Adrenal gland (tissue), 12 donors: ENCODE data around the gene SMAGP. TPM values are rescaled to one million over a fixed set of nuclear protein-coding genes. Genes with fewer than 3 reads are reported as not detected.

Experiments used
- DNase-seq, 7 donors: peaks; one replicate each; pipeline ENCODE4 v3.0.0-alpha.2; 2019 to 2020
- H3K27ac ChIP-seq, 5 donors: fragments of 200-600 bp; sonication (generic) in 4 of 5; 1 replicate in 3 of 5; 2 replicates in 2 of 5; pipeline versions ENCODE4 v1.5.1 to v1.8.0; 2016 to 2020; ENCODE audit warnings: mild to moderate bottlenecking in 1 of 5
- H3K27me3 ChIP-seq: fragments of 200-600 bp; 2 replicates; pipeline ENCODE4 v1.8.0; 2021
- H3K36me3 ChIP-seq, 2 donors: fragments of 200-600 bp; replicated peaks in 1 of 2; 1 replicate in 1 of 2; 2 replicates in 1 of 2; pipeline versions ENCODE4 v1.5.1 to v1.8.0; 2018 to 2022
- H3K4me1 ChIP-seq, 2 donors: fragments of 200-600 bp; replicated peaks in 1 of 2; 1 replicate in 1 of 2; 2 replicates in 1 of 2; pipeline versions ENCODE4 v1.5.1 to v1.8.0; 2018 to 2021
- H3K4me3 ChIP-seq, 4 donors: fragments of 200-600 bp; sonication (generic) in 3 of 4; one replicate each; pipeline ENCODE4 v1.5.1; 2016 to 2018
- H3K9me3 ChIP-seq, 3 donors: fragments of 200-600 bp; sonication (generic) in 1 of 3; replicated peaks in 1 of 3; 1 replicate in 2 of 3; 2 replicates in 1 of 3; pipeline versions ENCODE4 v1.5.1 to v1.8.0; 2016 to 2021
- POLR2A ChIP-seq, 2 donors: fragments of 450-650 bp; IDR thresholded peaks; one replicate each; pipeline ENCODE4 v1.6.1; 2017; ENCODE audit warnings: antibody characterized with exemption in 2 of 2, mild to moderate bottlenecking in 2 of 2, moderate library complexity in 1 of 2
- WGBS, 4 donors: extraction: QIAGEN DNeasy Blood & Tissue Kit in 2 of 4; methylation state at CpG; one replicate each; pipeline versions ENCODE4 v1.1.5 to v1.1.7; 2013 to 2017; 5-methylcytosine and 5-hydroxymethylcytosine counted together
- intact Hi-C, 2 donors: fragments of 100-400 bp; cut with DNase I; formaldehyde crosslinking; loops; one replicate each; pipeline versions ENCODE4 v1.14.1 to v1.15.0; 2022 to 2023
- polyA plus RNA-seq, 3 donors: library from polyadenylated mRNA; stranded (reverse); fragments of 200-250 nt in 2 of 3; fragments of 350-450 nt in 1 of 3; fragmentation: Illumina TruSeq in 1 of 3; extraction: RNeasy Lipid Tissue Mini Kit (QIAGEN cat#74804) in 1 of 3; gene quantifications; one replicate each; pipeline ENCODE4 v1.2.3, GENCODE V29; 2013 to 2014
- total RNA-seq, 9 donors: library from RNA; depleted of rRNA in 4 of 9; stranded (reverse); fragments of >200 nt in 4 of 9; fragments of 120-200 nt in 1 of 9; fragmentation: NEBNext Ultra II Directional in 1 of 9; extraction: Animal tissue kit (Norgen Biotek cat#: 25700) in 1 of 9; gene quantifications; one replicate each; pipeline versions ENCODE4 v1.1.0 to v1.2.4, GENCODE V29; 2013 to 2023
- TF ChIP-seq, protein P1 (sequence below), 6 experiments: fragments of 450-650 bp in 4 of 6; fragments of 200-600 bp in 2 of 6; sonication (generic) in 1 of 6; IDR thresholded peaks; 1 replicate in 5 of 6; 2 replicates in 1 of 6; pipeline versions ENCODE4 v1.5.1 to v1.8.0; 2016 to 2021; ENCODE audit warnings: antibody characterized with exemption in 6 of 6, mild to moderate bottlenecking in 2 of 6, moderate library complexity in 1 of 6
- donor health status: healthy with polysubstance abuse.
- donor health status: Bipolar disorder and iron deficiency.
- donor health status: DM: yes; HTN: yes; CAD: no.
- donor health status: DM: no; HTN: no; CAD: no.
- donor health status: DM: no; HTN: no; CAD: no.
- donor health status: DM: yes; HTN: yes; CAD: no.

Gene SMAGP
- total and polyA plus RNA-seq, 12 donors: 2.7 to 32.6 (median 11.0) TPM

DNA sequence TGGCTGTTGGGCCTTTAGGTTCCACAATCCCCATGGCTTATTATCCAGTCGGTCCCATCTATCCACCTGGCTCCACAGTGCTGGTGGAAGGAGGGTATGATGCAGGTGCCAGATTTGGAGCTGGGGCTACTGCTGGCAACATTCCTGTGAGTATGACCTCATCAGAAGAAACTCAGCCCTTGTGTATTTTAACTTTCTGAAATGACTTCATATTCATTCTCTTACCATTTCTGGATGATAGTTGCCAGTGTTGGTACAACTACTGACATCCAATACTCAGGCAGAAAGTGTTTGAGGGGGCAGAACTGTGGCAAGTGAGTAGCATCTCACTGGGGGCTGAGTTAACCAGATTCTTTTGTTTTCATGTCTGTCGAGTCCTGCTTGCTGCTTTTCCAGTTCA lies 29.2 kb downstream of the SMAGP start:
- WGBS, 4 donors: 65 to 88% (median 78%) methylated on average over 2 of the region's 2 CpGs
- peaks cover 0 to 43% of the 10 kb centered on the region in 2 donors for H3K36me3 ChIP-seq
- DNase-seq: no peak
- H3K27me3 ChIP-seq: no peaks in the 10 kb centered on the region
- no peak overlapping the region for H3K4me3 ChIP-seq
- TF ChIP-seq POLR2A (IDR thresholded peaks at IDR 0.05): peak in 1 of 2 donors; percentile 11
- TF ChIP-seq, protein P1, sequence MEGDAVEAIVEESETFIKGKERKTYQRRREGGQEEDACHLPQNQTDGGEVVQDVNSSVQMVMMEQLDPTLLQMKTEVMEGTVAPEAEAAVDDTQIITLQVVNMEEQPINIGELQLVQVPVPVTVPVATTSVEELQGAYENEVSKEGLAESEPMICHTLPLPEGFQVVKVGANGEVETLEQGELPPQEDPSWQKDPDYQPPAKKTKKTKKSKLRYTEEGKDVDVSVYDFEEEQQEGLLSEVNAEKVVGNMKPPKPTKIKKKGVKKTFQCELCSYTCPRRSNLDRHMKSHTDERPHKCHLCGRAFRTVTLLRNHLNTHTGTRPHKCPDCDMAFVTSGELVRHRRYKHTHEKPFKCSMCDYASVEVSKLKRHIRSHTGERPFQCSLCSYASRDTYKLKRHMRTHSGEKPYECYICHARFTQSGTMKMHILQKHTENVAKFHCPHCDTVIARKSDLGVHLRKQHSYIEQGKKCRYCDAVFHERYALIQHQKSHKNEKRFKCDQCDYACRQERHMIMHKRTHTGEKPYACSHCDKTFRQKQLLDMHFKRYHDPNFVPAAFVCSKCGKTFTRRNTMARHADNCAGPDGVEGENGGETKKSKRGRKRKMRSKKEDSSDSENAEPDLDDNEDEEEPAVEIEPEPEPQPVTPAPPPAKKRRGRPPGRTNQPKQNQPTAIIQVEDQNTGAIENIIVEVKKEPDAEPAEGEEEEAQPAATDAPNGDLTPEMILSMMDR (IDR thresholded peaks at IDR 0.05): no peak
- H3K27ac ChIP-seq: peak overlapping the region in 2 of 5 donors; percentile 59 to 100
- no peaks in the 10 kb centered on the region for H3K9me3 ChIP-seq
- H3K4me1 ChIP-seq: peaks cover 8 to 30% of the 10 kb centered on the region in 2 donors
- intact Hi-C loops: no loop called here

DNA sequence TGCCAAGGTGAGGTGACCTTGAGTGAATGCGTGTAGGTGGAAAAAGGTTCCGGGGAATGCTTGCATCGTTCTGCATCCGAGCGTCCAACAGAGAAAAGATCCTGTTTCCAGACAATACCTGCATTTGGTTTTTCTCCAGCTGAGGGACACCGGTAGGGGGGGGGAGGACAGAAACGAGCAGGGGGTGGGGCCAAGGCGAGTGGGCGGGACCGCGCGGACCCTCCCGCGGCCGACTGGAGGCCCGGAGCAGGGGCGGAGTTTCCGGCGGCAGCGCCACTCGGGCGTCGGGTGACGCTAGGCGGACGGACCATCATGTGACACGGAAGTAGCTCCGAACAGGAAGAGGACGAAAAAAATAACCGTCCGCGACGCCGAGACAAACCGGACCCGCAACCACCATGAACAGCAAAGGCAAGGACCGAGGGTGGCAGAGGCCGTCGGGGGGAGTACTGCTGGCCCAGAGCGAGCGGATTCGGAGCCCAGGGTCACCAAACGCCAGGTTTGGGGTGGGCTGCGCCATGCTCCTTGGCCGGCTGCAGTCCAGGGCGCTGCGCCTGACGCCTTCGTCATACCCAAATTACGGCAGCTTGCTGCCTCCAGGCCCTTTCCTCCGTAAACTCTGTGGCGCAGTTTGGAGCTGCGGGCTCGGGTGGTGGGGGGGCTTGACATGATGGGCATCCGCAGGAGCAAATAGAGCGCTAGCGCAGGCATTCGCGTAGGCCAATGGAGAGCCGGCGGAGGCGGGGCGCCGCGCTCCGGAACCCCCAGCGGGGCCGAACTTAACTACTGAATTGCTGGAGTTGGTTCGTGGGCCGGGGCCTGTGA lies 31.5 kb downstream of the SMAGP start, which contains the start of gene DAZAP2:
Gene DAZAP2 (plus strand): TSS at position 317 of the 825 bp plus-strand sequence. CDS start 82 bp downstream, at position 399.
- intact Hi-C loops: loop anchor here in 1 of 2 donors (10.0 kb wide), 1 partner anchor 184 kb away; no protein-coding TSS in a partner anchor
- peak; percentile 96 to 99 (median 97) for DNase-seq

DNA sequence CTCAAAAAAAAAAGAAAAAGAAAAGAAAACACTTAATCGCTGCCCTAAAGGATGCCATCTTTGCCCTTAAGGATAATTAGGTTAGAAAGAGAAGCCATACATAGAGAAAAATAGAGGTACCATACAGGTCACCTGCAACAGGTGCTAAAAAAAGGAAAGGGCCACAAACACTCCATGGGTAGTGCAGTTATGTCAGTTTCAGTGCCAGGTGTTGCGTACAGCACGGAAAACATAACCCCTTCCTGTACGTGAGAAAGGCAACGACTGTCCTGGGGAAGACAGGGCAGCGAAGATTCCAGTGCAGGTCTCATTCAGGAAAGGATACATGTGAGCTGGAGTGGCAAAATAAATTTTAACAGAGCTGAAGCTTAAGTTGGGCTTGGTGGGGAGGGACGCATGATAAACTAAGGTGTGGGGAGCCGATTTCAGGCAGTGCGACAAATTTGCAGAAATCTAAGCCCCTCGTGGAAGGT lies 32.1 kb downstream of the SMAGP start:
- peaks cover 8 to 27% of the 10 kb centered on the region in 2 donors for H3K4me1 ChIP-seq
- no peak for DNase-seq
- peaks cover 0 to 29% of the 10 kb centered on the region in 2 donors for H3K36me3 ChIP-seq
- TF ChIP-seq, protein P1 (IDR thresholded peaks at IDR 0.05): no peak
- TF ChIP-seq POLR2A (IDR thresholded peaks at IDR 0.05): no peak
- H3K9me3 ChIP-seq: no peaks in the 10 kb centered on the region
- WGBS, 4 donors: 8 to 11% (median 10%) methylated on average over 10 of the region's 10 CpGs
- peak overlapping the region in 3 of 5 donors; percentile 98 to 100 (median 100) for H3K27ac ChIP-seq
- H3K4me3 ChIP-seq: peak overlapping the region in 3 of 4 donors; percentile 72 to 96 (median 73)
- H3K27me3 ChIP-seq: no peaks in the 10 kb centered on the region
- intact Hi-C loops: loop anchor here in 1 of 2 donors (10.0 kb wide), 1 partner anchor 183 kb away; no protein-coding TSS in a partner anchor

More for the DNA sequence above, 31.5 kb downstream of the SMAGP start, which contains the start of gene DAZAP2:
- Histone ChIP-seq H3K9me3 (no peaks in the 10 kb centered on the region), H3K27me3 (no peaks in the 10 kb centered on the region), H3K4me1 (peaks cover 8 to 28% of the 10 kb centered on the region in 2 donors), H3K27ac (peak within 1 kb of the TSS; percentile 98 to 100 (median 100)), H3K4me3 (peak within 1 kb of the TSS; percentile 73 to 100 (median 92)), H3K36me3 (peaks cover 0 to 35% of the 10 kb centered on the region in 2 donors)
- WGBS, 4 donors: 0 to 1% (median 1%) methylated on average over 16 to 70 of the region's 70 CpGs
- TF ChIP-seq, protein P1 (IDR thresholded peaks at IDR 0.05): peak in 3 of 6 experiments; percentile 22 to 35 (median 28)
- TF ChIP-seq POLR2A (IDR thresholded peaks at IDR 0.05): peak; percentile 95 to 96

DNA sequence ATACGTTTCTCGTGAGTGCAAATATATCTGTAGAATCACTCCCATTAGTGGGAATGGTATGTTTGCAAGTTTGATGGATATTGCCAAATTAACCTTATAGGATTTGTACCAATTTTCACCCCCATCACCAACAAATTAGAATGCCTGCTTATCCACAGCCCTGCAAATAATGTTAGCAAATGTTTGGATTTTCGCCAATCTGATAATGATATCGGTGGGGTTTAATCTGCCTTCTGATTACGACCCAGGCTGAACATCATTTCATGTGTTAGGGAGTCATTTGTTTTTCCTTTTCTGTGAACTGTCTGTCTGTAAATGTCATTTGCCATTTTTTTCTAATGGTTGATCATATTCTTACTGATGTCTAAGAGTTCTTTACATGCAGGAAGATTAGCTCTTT lies 35.7 kb downstream of the SMAGP start:
- intact Hi-C loops: loop anchor here in 1 of 2 donors (10.0 kb wide), 1 partner anchor 180 kb away; no protein-coding TSS in a partner anchor
- no peak overlapping the region for H3K27ac ChIP-seq

More for the DNA sequence above, 35.7 kb downstream of the SMAGP start:
- DNase-seq: no peak
- H3K36me3 ChIP-seq: no peaks in the 10 kb centered on the region
- TF ChIP-seq, protein P1 (IDR thresholded peaks at IDR 0.05): no peak
- no peak for TF ChIP-seq POLR2A (IDR thresholded peaks at IDR 0.05)
- no peak overlapping the region for H3K4me3 ChIP-seq
- H3K27me3 ChIP-seq: no peaks in the 10 kb centered on the region
- peaks cover 0 to 5% of the 10 kb centered on the region in 2 donors for H3K4me1 ChIP-seq
- no peaks in the 10 kb centered on the region for H3K9me3 ChIP-seq
- WGBS, 4 donors: 44 to 60% (median 53%) methylated on average over 5 of the region's 5 CpGs
